Osteoblast (primary cell): ENCODE data around the gene TMEM151B. TPM values are rescaled to one million over a fixed set of nuclear protein-coding genes. Genes with fewer than 3 reads are reported as not detected.

Experiments used
- DNase-seq: peaks from one replicate; pipeline ENCODE4 v3.0.0; 2011; ENCODE audit warnings: low spot score, mixed read lengths; ENCODE audit not compliant: insufficient read length; ENCODE audit errors: missing footprints
- H2AFZ ChIP-seq: 2 replicates; pipeline ENCODE4 v1.6.0; 2011; ENCODE audit warnings: mild to moderate bottlenecking, low read length
- H3K27ac ChIP-seq: 2 replicates; pipeline ENCODE4 v1.5.1; 2011; ENCODE audit warnings: mild to moderate bottlenecking, low read depth, low read length, moderate library complexity
- H3K27me3 ChIP-seq: 2 replicates; pipeline ENCODE4 v1.6.0; 2012; ENCODE audit warnings: mild to moderate bottlenecking, control low read depth, inconsistent platforms, low read length, moderate library complexity; ENCODE audit not compliant: insufficient read depth
- H3K36me3 ChIP-seq: 2 replicates; pipeline ENCODE4 v1.5.1; 2011; ENCODE audit warnings: mild to moderate bottlenecking, low read length, control low read depth, moderate library complexity; ENCODE audit not compliant: insufficient read depth
- H3K4me1 ChIP-seq: 2 replicates; pipeline ENCODE4 v1.5.1; 2011; ENCODE audit warnings: mild to moderate bottlenecking, low read length, control low read depth, moderate library complexity; ENCODE audit not compliant: insufficient read depth
- H3K4me2 ChIP-seq: 2 replicates; pipeline ENCODE4 v1.6.0; 2011; ENCODE audit warnings: mild to moderate bottlenecking, low read length; ENCODE audit not compliant: insufficient read depth
- H3K4me3 ChIP-seq: fragments of 200-600 bp; sonication (generic); 3 replicates; pipeline ENCODE4 v1.5.1; 2012; ENCODE audit warnings: mild to moderate bottlenecking, low read length, inconsistent platforms; ENCODE audit not compliant: insufficient read depth
- H3K79me2 ChIP-seq: 2 replicates; pipeline ENCODE4 v1.6.0; 2012; ENCODE audit warnings: mild to moderate bottlenecking, low read length, control low read depth, inconsistent platforms; ENCODE audit not compliant: insufficient read depth
- H3K9me3 ChIP-seq: 2 replicates; pipeline ENCODE4 v1.5.1; 2011; ENCODE audit warnings: low read depth, low read length, control low read depth
- H4K20me1 ChIP-seq: 2 replicates; pipeline ENCODE4 v1.6.0; 2012; ENCODE audit warnings: mild to moderate bottlenecking, low read length, control low read depth; ENCODE audit not compliant: insufficient read depth
- CTCF ChIP-seq: IDR thresholded peaks from 2 replicates; pipeline ENCODE4 v1.5.1; 2011; ENCODE audit warnings: mild to moderate bottlenecking, low read depth, low read length, moderate library complexity; ENCODE audit errors: extremely low read depth
- total RNA-seq: library from RNA; depleted of rRNA; stranded (reverse); fragments of >200 nt; gene quantifications from 2 replicates; pipeline ENCODE4 v1.2.3, GENCODE V29; 2012

The TMEM151B gene
- total RNA-seq, 1 donor = not detected

GRCh38 chr6:44265007-44265721 lies 5.1 kb upstream of the TMEM151B start, which contains the start of gene NFKBIE:
Gene NFKBIE (minus strand): TSS chr6:44265551. CDS start chr6:44265346, 205 bp downstream.
- Histone ChIP-seq H3K79me2 (peaks cover 25% of the 10 kb centered on the region), H3K27ac (peak within 1 kb of the TSS; percentile 60), H3K9me3 (no peaks in the 10 kb centered on the region), H3K27me3 (peaks cover 21% of the 10 kb centered on the region), H4K20me1 (peaks cover 8% of the 10 kb centered on the region), H3K4me2 (peak within 1 kb of the TSS; percentile 92), H3K36me3 (peaks cover 3% of the 10 kb centered on the region), H3K4me3 (peak within 1 kb of the TSS; percentile 90), H2AFZ (peak within 1 kb of the TSS; percentile 86), H3K4me1 (peaks cover 15% of the 10 kb centered on the region)
- TF ChIP-seq CTCF = peak; percentile 20
- peak; percentile 100 for DNase-seq

GRCh38 chr6:44265722-44266233 lies 4.5 kb upstream of the TMEM151B start:
- Histone ChIP-seq H2AFZ (no peak overlapping the region), H3K4me1 (peaks cover 15% of the 10 kb centered on the region), H4K20me1 (peaks cover 8% of the 10 kb centered on the region), H3K36me3 (no peaks in the 10 kb centered on the region), H3K79me2 (peaks cover 25% of the 10 kb centered on the region), H3K27me3 (peaks cover 21% of the 10 kb centered on the region), H3K4me2 (peak overlapping the region; percentile 33), H3K27ac (no peak overlapping the region), H3K9me3 (no peaks in the 10 kb centered on the region), H3K4me3 (peak overlapping the region; percentile 90)
- TF ChIP-seq CTCF = no peak
- DNase-seq = no peak

- DNase-seq = peak; percentile 69
- no peak overlapping the region for H3K4me3 ChIP-seq
- H3K36me3 ChIP-seq = no peaks in the 10 kb centered on the region
- peaks cover 25% of the 10 kb centered on the region for H3K79me2 ChIP-seq
- H3K4me1 ChIP-seq = peaks cover 15% of the 10 kb centered on the region
- H3K27me3 ChIP-seq = peaks cover 26% of the 10 kb centered on the region
- no peak for TF ChIP-seq CTCF
- peaks cover 8% of the 10 kb centered on the region for H4K20me1 ChIP-seq
- no peak overlapping the region for H3K27ac ChIP-seq
- no peak overlapping the region for H3K4me2 ChIP-seq
- no peak overlapping the region for H2AFZ ChIP-seq
- no peaks in the 10 kb centered on the region for H3K9me3 ChIP-seq
Measured at GRCh38 chr6:44266347-44266746, 3.9 kb upstream of the TMEM151B start.

- no peak for TF ChIP-seq CTCF
- peaks cover 8% of the 10 kb centered on the region for H4K20me1 ChIP-seq
Measured at GRCh38 chr6:44267252-44267651, 3.0 kb upstream of the TMEM151B start.

More at GRCh38 chr6:44267252-44267651, 3.0 kb upstream of the TMEM151B start:
- peaks cover 15% of the 10 kb centered on the region for H3K4me1 ChIP-seq
- no peak overlapping the region for H3K4me3 ChIP-seq
- H3K36me3 ChIP-seq = no peaks in the 10 kb centered on the region
- peak; percentile 85 for DNase-seq
- H3K79me2 ChIP-seq = peaks cover 22% of the 10 kb centered on the region
- no peak overlapping the region for H3K27ac ChIP-seq
- H2AFZ ChIP-seq = no peak overlapping the region
- no peaks in the 10 kb centered on the region for H3K9me3 ChIP-seq
- H3K4me2 ChIP-seq = no peak overlapping the region
- H3K27me3 ChIP-seq = peaks cover 35% of the 10 kb centered on the region
